ENCODE data around the gene ZNF354C. TPM values are rescaled to one million over a fixed set of nuclear protein-coding genes. Genes with fewer than 3 reads are reported as not detected.

ZNF354C gene
- total RNA-seq, 2 donors from 2014 or later, result 3.9 to 8.8 TPM

GRCh38 chr5:179114756-179115155 lies 54.6 kb downstream of the ZNF354C start:
- Histone ChIP-seq H3K36me3 (peaks cover 13% of the 10 kb centered on the region), H3K4me3 (no peak overlapping the region), H3K4me1 (ENCODE audit: control insufficient read depth in 1 of 2, low read depth in 2 of 2) (no peaks in the 10 kb centered on the region), H3K27ac (no peak overlapping the region), H3K27me3 (replicated peaks; ENCODE audit: insufficient read depth) (no peaks in the 10 kb centered on the region), H3K9me3 (peaks cover 55% of the 10 kb centered on the region)
- no peak for TF ChIP-seq CTCF (IDR thresholded peaks at IDR 0.05)
- DNase-seq (ENCODE audit: low spot score) (no peak), ATAC-seq (ENCODE audit: insufficient number of reproducible peaks, low FRiP score, low read depth) (no peak)

- H3K4me3 ChIP-seq, result no peak overlapping the region
- peaks cover 52% of the 10 kb centered on the region for H3K9me3 ChIP-seq
- DNase-seq (ENCODE audit: low spot score) (no peak), ATAC-seq (ENCODE audit: insufficient number of reproducible peaks, low FRiP score, low read depth) (no peak)
- H3K36me3 ChIP-seq, result peaks cover 13% of the 10 kb centered on the region
- H3K27me3 ChIP-seq (replicated peaks; ENCODE audit: insufficient read depth), result no peaks in the 10 kb centered on the region
- TF ChIP-seq CTCF (IDR thresholded peaks at IDR 0.05), result no peak
- H3K4me1 ChIP-seq (ENCODE audit: control insufficient read depth in 1 of 2, low read depth in 2 of 2), result no peaks in the 10 kb centered on the region
- no peak overlapping the region for H3K27ac ChIP-seq
These were observed 55.1 kb downstream of the ZNF354C start for GRCh38 chr5:179115307-179115706.

- no peaks in the 10 kb centered on the region for H3K4me1 ChIP-seq (ENCODE audit: control insufficient read depth in 1 of 2, low read depth in 2 of 2)
- H3K4me3 ChIP-seq, result no peak overlapping the region
- H3K36me3 ChIP-seq, result peaks cover 13% of the 10 kb centered on the region
- DNase-seq (ENCODE audit: low spot score) (no peak), ATAC-seq (ENCODE audit: insufficient number of reproducible peaks, low FRiP score, low read depth) (no peak)
- no peaks in the 10 kb centered on the region for H3K27me3 ChIP-seq (replicated peaks; ENCODE audit: insufficient read depth)
- no peak overlapping the region for H3K27ac ChIP-seq
- no peak for TF ChIP-seq CTCF (IDR thresholded peaks at IDR 0.05)
- peaks cover 45% of the 10 kb centered on the region for H3K9me3 ChIP-seq
These were observed 55.8 kb downstream of the ZNF354C start for GRCh38 chr5:179115845-179116524.

- no peak overlapping the region for H3K27ac ChIP-seq
- H3K4me3 ChIP-seq, result no peak overlapping the region
- TF ChIP-seq CTCF (IDR thresholded peaks at IDR 0.05), result no peak
- H3K27me3 ChIP-seq (replicated peaks; ENCODE audit: insufficient read depth), result no peaks in the 10 kb centered on the region
- H3K9me3 ChIP-seq, result peaks cover 22% of the 10 kb centered on the region
- ATAC-seq (ENCODE audit: insufficient number of reproducible peaks, low FRiP score, low read depth), result no peak
- no peak for DNase-seq (ENCODE audit: low spot score)
- no peaks in the 10 kb centered on the region for H3K4me1 ChIP-seq (ENCODE audit: control insufficient read depth in 1 of 2, low read depth in 2 of 2)
- H3K36me3 ChIP-seq, result peaks cover 11% of the 10 kb centered on the region
These were observed 58.2 kb downstream of the ZNF354C start for GRCh38 chr5:179118338-179118737.

GRCh38 chr5:179118756-179119414 lies 58.7 kb downstream of the ZNF354C start:
- peaks cover 17% of the 10 kb centered on the region for H3K9me3 ChIP-seq
- TF ChIP-seq CTCF (IDR thresholded peaks at IDR 0.05), result no peak
- H3K4me1 ChIP-seq (ENCODE audit: control insufficient read depth in 1 of 2, low read depth in 2 of 2), result no peaks in the 10 kb centered on the region
- peaks cover 5% of the 10 kb centered on the region for H3K36me3 ChIP-seq
- no peak overlapping the region for H3K4me3 ChIP-seq
- H3K27ac ChIP-seq, result no peak overlapping the region
- H3K27me3 ChIP-seq (replicated peaks; ENCODE audit: insufficient read depth), result no peaks in the 10 kb centered on the region
- DNase-seq (ENCODE audit: low spot score), result no peak
- ATAC-seq (ENCODE audit: insufficient number of reproducible peaks, low FRiP score, low read depth), result no peak
